Sigmoid colon (tissue), 4 donors: Measurements from ENCODE around the gene RFXAP.

Experiments
- EP300 ChIP-seq, 4 donors: sonication (generic); formaldehyde crosslinking; IDR thresholded peaks; one replicate each; pipeline ENCODE4 v1.6.1; 2017; ENCODE audit warnings: antibody characterized with exemption in 4 of 4
- POLR2A ChIP-seq, 2 donors: fragments of 450-650 bp; IDR thresholded peaks; one replicate each; pipeline ENCODE4 v1.6.1; 2016; ENCODE audit warnings: antibody characterized with exemption in 2 of 2, mild to moderate bottlenecking in 2 of 2, moderate library complexity in 2 of 2
- POLR2AphosphoS5 ChIP-seq, 4 donors: sonication (generic); formaldehyde crosslinking; IDR thresholded peaks; one replicate each; pipeline ENCODE4 v1.6.1; 2017; ENCODE audit warnings: antibody characterized with exemption in 4 of 4
- TF ChIP-seq, protein P1 (sequence below), 4 experiments: fragments of 450-650 bp in 3 of 4; fragments of 200-600 bp in 1 of 4; IDR thresholded peaks; one replicate each; pipeline ENCODE4 v1.5.1; 2016 to 2019; ENCODE audit warnings: antibody characterized with exemption in 4 of 4, mild to moderate bottlenecking in 3 of 4, moderate library complexity in 2 of 4

DNA sequence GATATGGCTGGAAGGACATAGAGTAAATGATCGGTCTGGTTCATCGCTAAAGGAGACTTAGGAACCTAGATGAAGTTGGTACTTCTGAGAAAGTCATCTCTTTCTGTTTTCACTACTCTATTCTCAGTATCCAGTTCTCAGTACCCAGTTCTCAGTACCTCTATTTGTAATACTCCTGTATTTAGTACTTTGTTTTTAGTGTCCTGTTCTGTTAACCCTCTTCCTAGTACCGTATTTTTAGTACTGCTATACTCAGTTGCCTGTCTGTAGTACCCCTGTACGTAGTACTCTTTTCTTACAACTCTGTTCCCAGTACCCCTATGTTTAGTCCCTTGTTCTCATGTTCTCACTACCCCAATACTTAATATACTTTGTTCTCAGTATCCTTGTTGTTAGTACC lies 1.2 kb downstream of the RFXAP start:
- TF ChIP-seq, protein P1, sequence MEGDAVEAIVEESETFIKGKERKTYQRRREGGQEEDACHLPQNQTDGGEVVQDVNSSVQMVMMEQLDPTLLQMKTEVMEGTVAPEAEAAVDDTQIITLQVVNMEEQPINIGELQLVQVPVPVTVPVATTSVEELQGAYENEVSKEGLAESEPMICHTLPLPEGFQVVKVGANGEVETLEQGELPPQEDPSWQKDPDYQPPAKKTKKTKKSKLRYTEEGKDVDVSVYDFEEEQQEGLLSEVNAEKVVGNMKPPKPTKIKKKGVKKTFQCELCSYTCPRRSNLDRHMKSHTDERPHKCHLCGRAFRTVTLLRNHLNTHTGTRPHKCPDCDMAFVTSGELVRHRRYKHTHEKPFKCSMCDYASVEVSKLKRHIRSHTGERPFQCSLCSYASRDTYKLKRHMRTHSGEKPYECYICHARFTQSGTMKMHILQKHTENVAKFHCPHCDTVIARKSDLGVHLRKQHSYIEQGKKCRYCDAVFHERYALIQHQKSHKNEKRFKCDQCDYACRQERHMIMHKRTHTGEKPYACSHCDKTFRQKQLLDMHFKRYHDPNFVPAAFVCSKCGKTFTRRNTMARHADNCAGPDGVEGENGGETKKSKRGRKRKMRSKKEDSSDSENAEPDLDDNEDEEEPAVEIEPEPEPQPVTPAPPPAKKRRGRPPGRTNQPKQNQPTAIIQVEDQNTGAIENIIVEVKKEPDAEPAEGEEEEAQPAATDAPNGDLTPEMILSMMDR (IDR thresholded peaks at IDR 0.05) = no peak
- no peak for TF ChIP-seq EP300 (IDR thresholded peaks at IDR 0.05)
- no peak for TF ChIP-seq POLR2A (IDR thresholded peaks at IDR 0.05)
- no peak for TF ChIP-seq POLR2AphosphoS5 (IDR thresholded peaks at IDR 0.05)
